GM21619 (cell line): Measurements from ENCODE around the gene OR1A1.
"Not testable (repeated sequence)": the region's sequence is repeated elsewhere in the genome, so short reads cannot be mapped to it uniquely, and the experiment has no call there.

ENCODE experiments used
- ATAC-seq: cut with Tn5 transposase; IDR thresholded peaks from one replicate; pipeline ENCODE4 v1.9.1; 2021; ENCODE audit not compliant: unreplicated experiment

The OR1A1 gene

DNA sequence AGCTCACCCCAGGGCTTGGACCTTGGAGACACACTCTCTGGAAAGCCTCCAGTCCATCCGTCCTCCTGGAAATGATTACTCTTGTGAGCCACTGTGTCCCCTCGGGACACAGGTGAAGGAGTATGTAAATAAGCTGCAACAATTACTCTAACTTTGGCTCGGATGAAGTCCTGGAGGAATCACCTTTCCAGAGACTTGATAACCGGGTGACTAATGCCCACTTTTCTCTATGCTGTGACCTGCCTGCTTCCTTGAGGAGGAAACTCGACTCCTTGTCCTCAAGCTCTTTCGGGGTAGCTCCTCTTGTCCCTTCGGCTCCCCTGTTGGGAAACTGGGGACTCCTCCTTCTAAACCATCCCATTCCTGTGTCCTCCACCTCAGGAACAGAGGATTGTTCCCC is at the start of gene OR1A1:
TSS of gene OR1A1 (plus strand) at position 301 of the 400 bp plus-strand sequence. CDS start 7,954 bp downstream, outside the sequence.
- ATAC-seq = no peak

DNA sequence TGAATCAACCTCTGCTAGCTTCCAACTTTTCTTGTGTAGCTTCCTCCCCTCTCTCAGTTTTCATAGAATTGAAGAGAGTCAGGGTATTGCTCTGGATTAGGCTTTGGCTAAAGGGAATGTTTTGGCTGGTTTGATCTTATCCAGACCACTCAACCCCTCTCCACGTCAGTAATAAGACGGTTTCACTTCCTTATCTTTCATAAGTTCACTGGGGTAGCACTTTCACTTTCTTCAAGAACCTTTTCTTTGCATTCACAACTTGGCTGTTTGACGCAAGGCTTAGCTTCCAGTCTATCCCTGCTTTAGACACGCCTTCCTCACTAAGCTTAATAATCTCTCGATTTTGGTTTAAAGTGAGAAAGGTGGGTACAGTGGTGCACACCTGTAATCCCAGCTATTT is 39.9 kb upstream of the OR1A1 start:
- ATAC-seq = no peak

DNA sequence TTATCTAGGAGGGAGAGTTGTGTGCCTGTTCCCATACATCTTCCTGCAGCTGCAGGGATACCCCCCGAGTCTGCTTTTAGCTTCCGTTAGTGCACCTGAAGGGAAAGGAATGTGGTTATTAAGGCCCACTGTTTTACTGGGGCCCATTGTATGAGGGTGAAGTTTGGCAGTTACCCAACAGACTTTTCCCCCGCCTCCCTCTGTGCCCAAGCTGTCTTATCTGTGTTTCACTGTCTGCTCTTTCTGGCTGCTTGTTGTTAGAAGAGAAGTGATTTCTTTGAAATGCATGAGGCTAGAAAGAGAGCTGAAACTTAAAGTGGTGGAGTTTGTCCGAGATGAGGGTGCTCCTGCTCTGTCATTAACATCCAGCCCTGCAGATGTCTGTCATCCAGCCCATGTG is 17.5 kb upstream of the OR1A1 start:
- no peak for ATAC-seq

- ATAC-seq = no peak
Measured at GRCh38 chr17:3197219-3197618, 10.2 kb upstream of the OR1A1 start, which contains the start of gene OR1A2. TSS of gene OR1A2 (plus strand) at chr17:3197519. CDS start at chr17:3197519, 0 bp downstream.

DNA sequence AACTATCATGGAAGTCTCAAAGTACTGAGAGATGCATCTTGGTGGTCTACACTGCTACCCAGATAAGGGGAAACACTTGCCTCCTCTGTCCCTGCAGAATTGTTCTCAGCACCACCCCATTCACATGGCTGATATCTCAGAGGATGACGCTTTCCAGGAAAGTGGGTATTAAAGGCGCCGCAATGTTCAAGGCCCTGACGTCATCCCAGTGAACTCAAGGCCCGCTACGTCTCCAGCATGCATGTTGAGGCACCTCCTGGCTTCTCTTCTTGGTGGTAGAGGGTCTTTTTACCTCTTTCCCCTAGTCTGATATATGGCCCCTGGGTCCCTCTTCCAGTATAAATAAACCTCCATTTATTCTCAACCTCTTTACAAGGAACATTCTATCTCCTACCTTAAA is 1.0 kb downstream of the OR1A1 start:
- no peak for ATAC-seq

DNA sequence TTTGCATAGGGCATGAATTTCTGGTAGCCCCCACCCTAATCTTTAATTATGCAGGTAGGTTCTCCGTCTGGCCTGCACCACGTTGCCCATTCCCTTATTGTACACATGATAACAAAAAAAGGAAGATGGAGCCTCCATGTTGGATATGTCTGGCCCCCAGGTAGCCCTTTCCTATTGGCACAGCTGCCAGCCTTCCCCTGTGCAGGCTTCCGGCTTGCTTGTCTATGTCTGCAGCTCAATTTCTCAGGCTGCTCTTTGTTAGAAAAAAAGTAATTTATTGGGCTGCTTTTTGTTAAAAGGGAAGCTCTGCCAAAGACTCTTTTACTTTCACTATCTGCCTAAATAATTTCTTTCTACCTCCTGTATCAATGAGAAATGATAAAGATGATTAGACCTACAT is 5.5 kb downstream of the OR1A1 start:
- ATAC-seq = no peak

DNA sequence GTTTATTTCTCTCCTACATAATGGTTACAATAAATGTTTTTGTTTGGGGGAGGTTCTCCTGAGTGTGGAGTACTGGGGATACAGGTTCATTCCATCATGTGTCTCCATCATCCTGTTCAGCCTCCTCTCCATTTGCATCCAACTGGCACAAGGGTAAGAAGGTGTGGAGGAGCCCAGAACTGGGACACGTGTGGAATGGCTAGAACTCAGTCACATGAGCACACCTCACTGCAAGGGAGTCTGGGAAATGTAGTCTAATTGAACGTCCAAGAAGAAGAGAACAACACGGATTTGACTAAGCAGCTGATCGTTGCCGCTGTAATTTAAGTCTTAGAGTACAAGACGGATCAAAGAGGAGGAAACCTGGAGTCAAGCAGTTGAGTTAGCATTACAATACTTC is 6.1 kb downstream of the OR1A1 start:
- ATAC-seq = no peak

- not testable (repeated sequence) for ATAC-seq
Measured at GRCh38 chr17:3219978-3220377, 12.5 kb downstream of the OR1A1 start.

GRCh38 chr17:3221850-3222249 is 14.4 kb downstream of the OR1A1 start:
- ATAC-seq = no peak

DNA sequence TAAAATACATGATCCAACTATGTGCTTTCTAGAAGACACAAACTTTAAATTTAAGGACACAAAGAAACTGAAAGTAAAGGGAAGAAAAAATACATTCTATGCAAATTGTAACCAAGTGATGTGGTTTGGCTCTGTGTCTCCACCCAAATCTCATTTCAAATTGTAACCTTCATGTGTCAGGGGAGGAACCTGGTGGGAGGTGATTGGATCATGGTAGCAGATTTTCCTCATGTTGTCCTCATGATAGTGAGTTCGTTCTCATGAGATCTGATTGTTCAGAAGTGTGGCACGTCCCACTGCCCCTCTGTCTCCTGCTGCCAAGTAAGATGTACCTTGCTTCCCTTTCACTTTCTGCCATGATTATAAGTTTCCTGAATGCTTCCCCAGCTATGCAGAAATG is 15.0 kb downstream of the OR1A1 start:
- ATAC-seq = no peak

DNA sequence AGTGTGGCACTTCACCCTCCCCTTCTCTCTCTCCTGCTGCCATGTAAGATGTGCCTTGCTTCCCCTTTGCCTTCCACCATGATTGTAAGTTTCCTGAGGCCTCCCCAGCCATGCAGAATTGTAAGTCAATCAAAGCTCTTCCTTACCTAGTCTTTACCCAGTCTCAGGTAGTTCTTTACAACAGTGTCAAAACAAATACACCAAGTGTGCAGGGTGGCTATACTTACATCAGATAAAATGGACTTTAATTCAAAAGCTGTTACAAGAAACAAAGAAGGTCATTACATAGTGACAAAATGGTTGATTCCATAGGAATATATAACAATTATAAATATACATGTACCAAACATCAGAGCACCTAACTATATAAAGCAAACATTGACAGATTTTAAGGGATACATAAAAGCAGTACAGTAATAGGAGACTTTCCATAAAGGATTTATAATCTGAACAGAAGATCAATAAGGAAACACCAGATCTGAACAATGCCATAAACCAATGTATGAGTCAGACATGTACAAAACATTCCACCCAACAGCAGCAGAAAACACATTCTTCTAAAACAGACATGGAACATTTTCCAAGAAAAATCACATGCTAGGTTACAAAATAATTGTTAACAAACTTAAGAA is 17.4 kb downstream of the OR1A1 start:
- not testable (repeated sequence) for ATAC-seq

DNA sequence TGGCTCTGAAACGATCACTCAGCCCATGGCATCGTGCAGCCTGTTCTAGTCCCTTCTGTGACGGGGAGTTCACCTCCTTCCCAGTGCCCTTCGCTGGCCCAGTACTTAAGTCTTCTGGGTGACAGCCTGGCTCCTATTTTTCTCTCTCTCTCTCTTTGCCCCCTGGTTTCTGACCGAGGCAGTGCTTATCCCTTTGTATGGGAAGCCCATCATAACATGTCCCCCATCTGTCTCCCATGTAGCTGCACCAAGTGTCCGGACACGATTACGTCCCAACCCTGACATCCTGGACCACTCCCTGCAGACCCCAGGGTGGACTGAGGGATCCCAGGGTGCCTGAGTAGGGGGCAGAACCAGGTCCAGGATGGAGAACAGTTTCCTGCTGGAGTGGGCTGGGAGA is 24.8 kb downstream of the OR1A1 start:
- not testable (repeated sequence) for ATAC-seq

DNA sequence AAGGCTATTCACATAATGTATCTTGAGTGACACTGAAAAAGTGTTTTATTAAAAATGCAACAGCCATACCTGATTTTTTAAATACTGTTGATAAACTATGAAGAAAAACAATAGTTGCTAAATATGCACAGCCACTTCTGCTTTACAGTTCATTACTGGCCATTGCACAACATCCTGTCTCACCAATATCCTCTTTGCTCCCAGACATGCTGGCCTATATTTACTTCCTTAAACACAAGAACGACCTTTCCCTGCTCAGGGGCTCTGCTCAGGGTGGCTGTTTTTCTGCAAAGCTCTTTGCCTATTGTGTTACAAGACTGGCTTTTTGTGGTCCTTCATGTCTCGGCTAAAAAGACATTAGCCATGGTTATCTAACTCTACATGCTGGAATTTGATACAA is 31.2 kb downstream of the OR1A1 start:
- ATAC-seq = not testable (repeated sequence)

DNA sequence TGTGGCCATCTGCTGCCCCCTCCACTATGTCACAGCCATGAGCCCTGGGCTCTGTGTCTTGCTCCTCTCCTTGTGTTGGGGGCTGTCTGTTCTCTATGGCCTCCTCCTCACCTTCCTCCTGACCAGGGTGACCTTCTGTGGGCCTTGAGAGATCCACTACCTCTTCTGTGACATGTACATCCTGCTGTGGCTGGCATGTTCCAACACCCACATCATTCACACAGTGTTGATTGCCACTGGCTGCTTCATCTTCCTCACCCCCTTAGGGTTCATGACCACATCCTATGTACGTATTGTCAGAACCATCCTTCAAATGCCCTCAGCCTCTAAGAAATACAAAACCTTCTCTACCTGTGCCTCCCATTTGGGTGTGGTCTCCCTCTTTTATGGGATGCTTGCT is 33.6 kb downstream of the OR1A1 start:
- ATAC-seq = not testable (repeated sequence)

- ATAC-seq = not testable (repeated sequence)
Measured at GRCh38 chr17:3244841-3245240, 37.4 kb downstream of the OR1A1 start.

GRCh38 chr17:3249013-3249412 is 41.5 kb downstream of the OR1A1 start:
- not testable (repeated sequence) for ATAC-seq

- no peak for ATAC-seq
Measured at GRCh38 chr17:3256575-3256974, 49.1 kb downstream of the OR1A1 start.

- ATAC-seq = no peak
Measured at GRCh38 chr17:3260163-3260562, 52.7 kb downstream of the OR1A1 start.

- no peak for ATAC-seq
Measured at GRCh38 chr17:3260600-3260999, 53.1 kb downstream of the OR1A1 start.
